HG03521 (cell line): ENCODE measurements around the gene NT5M.

Experiments
- ATAC-seq: cut with Tn5 transposase; IDR thresholded peaks from one replicate; pipeline ENCODE4 v1.9.1; 2021; ENCODE audit warnings: mild to moderate bottlenecking, moderate library complexity; ENCODE audit not compliant: unreplicated experiment

NT5M gene

GRCh38 chr17:17388657-17389496 is 85.7 kb downstream of the NT5M start:
- no peak for ATAC-seq

DNA sequence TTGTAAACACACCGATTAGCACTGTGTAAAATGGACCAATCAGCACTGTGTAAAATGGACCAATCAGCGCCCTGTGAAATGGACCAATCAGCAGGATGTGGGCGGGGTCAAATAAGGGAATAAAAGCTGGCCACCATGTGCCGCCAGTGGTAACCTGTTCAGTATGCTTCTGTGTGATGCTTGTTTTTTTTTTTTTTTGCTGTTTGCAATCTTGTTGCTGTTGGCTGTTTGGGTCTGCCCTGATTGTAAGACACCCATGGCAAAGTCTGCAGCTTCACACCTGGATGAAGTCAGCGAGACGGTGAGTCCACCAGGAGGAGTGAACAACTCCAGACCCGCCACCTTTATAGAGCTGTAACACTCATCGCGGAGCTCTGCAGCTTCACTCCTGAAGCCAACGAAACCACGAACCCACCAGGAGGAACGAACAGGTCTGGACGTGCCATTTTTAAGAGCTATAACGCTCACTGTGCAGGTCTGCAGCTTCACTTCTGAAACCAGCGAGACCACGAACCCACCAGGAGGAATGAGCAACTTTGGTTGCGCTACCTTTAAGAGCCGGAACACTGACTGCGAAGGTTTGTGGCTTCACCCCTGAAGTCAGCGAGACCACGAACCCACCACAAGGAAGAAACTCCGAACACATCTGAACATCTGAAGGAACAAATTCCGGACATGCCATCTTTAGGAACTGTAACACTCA is 88.6 kb downstream of the NT5M start:
- ATAC-seq = no peak

DNA sequence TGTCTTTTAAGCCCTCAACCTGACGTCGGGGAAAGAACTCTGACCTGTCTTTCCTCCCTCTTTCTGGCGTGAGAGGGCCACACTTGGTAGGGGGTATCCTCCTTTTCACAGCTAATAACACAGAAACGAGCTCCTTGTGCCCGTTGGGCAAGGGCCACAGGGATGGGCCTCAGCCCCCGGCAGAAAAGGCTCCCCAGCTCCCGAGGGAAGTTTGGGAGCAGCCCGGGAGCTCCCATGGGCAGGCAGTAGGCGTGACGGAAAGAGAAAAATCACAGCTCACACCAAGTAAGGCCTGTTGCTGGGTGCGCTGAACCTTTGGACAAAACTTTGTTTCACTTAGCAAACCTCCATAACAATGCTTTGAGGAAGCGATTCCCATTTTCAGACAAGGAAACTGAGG is 90.8 kb downstream of the NT5M start:
- ATAC-seq = no peak

DNA sequence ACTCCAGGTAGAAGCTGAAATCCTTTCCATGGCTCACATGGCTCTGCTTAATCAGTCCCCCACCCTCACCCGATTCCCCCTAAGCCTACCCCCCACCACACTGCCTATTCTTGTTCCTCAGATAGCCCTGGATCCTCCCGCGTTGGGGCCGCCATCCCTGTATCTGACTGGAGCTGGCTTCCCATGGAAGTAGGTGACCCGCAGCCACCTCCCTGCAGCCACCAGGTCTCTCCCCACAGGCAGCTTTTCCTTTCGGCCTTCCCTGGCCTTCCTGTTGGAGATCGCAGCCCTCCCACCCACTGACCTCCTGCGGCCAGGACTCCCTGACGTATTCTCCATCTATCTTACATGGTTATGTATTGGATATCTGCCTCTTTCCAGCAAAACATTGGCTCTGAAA is 91.3 kb downstream of the NT5M start:
- ATAC-seq = no peak

- no peak for ATAC-seq
Observed at GRCh38 chr17:17395246-17395802, 92.2 kb downstream of the NT5M start.

DNA sequence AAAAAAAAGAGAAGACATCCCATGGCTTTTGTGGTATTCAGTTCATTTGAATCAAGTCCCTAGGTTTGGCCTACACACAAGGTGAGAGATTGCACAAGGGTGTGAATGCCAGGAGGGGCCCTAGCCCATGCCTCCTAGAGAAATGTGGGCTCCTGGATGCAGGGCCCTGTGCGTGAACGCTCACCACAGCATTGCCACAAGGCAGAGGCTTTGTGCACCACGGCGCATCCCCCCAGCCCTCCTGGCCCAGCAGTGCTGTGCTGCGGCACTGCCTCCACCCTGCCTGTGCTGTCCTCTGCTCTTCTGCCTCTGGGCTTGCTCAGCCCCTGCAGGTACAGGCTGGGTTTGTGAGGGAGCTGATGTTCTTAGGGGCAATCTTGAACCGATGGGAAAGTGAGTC is 92.7 kb downstream of the NT5M start:
- no peak for ATAC-seq
